H1 (cell line): ENCODE measurements around the gene ABI3BP. TPM values are rescaled to one million over a fixed set of nuclear protein-coding genes. Genes with fewer than 3 reads are reported as not detected.

Experiments
- CBX8 ChIP-seq: fragments of 300-800, 300-1000 bp; sonication (generic); IDR thresholded peaks from 2 replicates; pipeline ENCODE4 v1.7.1; 2016; ENCODE audit warnings: low read depth, low read length, borderline replicate concordance
- CHD1 ChIP-seq: IDR thresholded peaks from 2 replicates; pipeline ENCODE4 v1.6.1; 2012; ENCODE audit warnings: low read depth, low read length, improper control_type of control experiment
- CTBP2 ChIP-seq: IDR thresholded peaks from 2 replicates; pipeline ENCODE4 v1.7.0; 2011; ENCODE audit warnings: borderline replicate concordance, mild to moderate bottlenecking, moderate library complexity, mixed read lengths, low read length; ENCODE audit not compliant: insufficient read depth, insufficient read length
- NRF1 ChIP-seq: IDR thresholded peaks from 2 replicates; pipeline ENCODE4 v1.6.1; 2011; ENCODE audit warnings: mild to moderate bottlenecking, low read depth, low read length, improper control_type of control experiment
- SP1 ChIP-seq: IDR thresholded peaks from 2 replicates; pipeline ENCODE4 v1.6.1; 2011; ENCODE audit warnings: low read depth, low read length
- TAF1 ChIP-seq: IDR thresholded peaks from 2 replicates; pipeline ENCODE4 v1.6.1; 2011; ENCODE audit warnings: mild to moderate bottlenecking, low read depth, low read length
- polyA plus RNA-seq, 7 experiments: library from polyadenylated mRNA; depleted of rRNA in 3 of 7; stranded (reverse) in 5 of 7; unstranded in 2 of 7; fragments of >200 nt in 5 of 7; fragments of 200-250 nt in 2 of 7; gene quantifications; 1 replicate in 5 of 7; 2 replicates in 1 of 7; 4 replicates in 1 of 7; pipeline versions ENCODE4 v1.2.1 to v1.2.3, GENCODE V29; 2011 to 2013; ENCODE audit warnings: missing spikeins in 2 of 7, mixed read lengths in 2 of 7
- total RNA-seq: library from RNA; stranded (reverse); fragmentation: NEBNext Ultra II Directional; extraction: Animal tissue kit (Norgen Biotek cat#: 25700); gene quantifications from 2 replicates; pipeline ENCODE4 v1.2.1, GENCODE V29; 2021
- TF ChIP-seq, protein P1 (sequence below): fragments of 300-600 bp; sonication (generic); IDR thresholded peaks from 2 replicates; pipeline ENCODE4 v1.7.1; 2012; ENCODE audit warnings: low read length, moderate library complexity, mild to moderate bottlenecking, inconsistent platforms; ENCODE audit not compliant: insufficient replicate concordance

Gene ABI3BP
- total and polyA plus RNA-seq, 2 of the 8 experiments (the other 6 are each of a cell fraction or from before 2014, with no cell fraction given), result 0.08 to 0.32 TPM

DNA sequence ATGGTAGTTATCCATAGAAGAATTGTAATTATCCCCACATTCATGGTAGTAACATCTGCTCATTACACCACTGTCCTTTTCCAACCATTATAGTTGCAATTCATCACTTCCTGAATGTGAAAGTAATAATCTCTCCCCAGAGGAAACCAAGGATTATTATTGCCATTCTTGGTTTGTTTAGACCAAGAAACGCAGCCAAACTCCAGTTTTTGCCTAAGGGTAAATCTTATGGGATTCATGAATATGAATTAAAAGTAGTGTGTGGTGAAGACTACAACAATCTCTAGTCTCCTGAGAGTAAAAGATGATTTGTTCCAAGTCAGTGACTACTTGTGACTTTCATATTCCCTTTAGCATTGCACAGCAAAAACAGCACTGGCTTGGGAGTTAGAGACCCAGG is 45.7 kb upstream of the ABI3BP start (continued):
- TF ChIP-seq, protein P1, sequence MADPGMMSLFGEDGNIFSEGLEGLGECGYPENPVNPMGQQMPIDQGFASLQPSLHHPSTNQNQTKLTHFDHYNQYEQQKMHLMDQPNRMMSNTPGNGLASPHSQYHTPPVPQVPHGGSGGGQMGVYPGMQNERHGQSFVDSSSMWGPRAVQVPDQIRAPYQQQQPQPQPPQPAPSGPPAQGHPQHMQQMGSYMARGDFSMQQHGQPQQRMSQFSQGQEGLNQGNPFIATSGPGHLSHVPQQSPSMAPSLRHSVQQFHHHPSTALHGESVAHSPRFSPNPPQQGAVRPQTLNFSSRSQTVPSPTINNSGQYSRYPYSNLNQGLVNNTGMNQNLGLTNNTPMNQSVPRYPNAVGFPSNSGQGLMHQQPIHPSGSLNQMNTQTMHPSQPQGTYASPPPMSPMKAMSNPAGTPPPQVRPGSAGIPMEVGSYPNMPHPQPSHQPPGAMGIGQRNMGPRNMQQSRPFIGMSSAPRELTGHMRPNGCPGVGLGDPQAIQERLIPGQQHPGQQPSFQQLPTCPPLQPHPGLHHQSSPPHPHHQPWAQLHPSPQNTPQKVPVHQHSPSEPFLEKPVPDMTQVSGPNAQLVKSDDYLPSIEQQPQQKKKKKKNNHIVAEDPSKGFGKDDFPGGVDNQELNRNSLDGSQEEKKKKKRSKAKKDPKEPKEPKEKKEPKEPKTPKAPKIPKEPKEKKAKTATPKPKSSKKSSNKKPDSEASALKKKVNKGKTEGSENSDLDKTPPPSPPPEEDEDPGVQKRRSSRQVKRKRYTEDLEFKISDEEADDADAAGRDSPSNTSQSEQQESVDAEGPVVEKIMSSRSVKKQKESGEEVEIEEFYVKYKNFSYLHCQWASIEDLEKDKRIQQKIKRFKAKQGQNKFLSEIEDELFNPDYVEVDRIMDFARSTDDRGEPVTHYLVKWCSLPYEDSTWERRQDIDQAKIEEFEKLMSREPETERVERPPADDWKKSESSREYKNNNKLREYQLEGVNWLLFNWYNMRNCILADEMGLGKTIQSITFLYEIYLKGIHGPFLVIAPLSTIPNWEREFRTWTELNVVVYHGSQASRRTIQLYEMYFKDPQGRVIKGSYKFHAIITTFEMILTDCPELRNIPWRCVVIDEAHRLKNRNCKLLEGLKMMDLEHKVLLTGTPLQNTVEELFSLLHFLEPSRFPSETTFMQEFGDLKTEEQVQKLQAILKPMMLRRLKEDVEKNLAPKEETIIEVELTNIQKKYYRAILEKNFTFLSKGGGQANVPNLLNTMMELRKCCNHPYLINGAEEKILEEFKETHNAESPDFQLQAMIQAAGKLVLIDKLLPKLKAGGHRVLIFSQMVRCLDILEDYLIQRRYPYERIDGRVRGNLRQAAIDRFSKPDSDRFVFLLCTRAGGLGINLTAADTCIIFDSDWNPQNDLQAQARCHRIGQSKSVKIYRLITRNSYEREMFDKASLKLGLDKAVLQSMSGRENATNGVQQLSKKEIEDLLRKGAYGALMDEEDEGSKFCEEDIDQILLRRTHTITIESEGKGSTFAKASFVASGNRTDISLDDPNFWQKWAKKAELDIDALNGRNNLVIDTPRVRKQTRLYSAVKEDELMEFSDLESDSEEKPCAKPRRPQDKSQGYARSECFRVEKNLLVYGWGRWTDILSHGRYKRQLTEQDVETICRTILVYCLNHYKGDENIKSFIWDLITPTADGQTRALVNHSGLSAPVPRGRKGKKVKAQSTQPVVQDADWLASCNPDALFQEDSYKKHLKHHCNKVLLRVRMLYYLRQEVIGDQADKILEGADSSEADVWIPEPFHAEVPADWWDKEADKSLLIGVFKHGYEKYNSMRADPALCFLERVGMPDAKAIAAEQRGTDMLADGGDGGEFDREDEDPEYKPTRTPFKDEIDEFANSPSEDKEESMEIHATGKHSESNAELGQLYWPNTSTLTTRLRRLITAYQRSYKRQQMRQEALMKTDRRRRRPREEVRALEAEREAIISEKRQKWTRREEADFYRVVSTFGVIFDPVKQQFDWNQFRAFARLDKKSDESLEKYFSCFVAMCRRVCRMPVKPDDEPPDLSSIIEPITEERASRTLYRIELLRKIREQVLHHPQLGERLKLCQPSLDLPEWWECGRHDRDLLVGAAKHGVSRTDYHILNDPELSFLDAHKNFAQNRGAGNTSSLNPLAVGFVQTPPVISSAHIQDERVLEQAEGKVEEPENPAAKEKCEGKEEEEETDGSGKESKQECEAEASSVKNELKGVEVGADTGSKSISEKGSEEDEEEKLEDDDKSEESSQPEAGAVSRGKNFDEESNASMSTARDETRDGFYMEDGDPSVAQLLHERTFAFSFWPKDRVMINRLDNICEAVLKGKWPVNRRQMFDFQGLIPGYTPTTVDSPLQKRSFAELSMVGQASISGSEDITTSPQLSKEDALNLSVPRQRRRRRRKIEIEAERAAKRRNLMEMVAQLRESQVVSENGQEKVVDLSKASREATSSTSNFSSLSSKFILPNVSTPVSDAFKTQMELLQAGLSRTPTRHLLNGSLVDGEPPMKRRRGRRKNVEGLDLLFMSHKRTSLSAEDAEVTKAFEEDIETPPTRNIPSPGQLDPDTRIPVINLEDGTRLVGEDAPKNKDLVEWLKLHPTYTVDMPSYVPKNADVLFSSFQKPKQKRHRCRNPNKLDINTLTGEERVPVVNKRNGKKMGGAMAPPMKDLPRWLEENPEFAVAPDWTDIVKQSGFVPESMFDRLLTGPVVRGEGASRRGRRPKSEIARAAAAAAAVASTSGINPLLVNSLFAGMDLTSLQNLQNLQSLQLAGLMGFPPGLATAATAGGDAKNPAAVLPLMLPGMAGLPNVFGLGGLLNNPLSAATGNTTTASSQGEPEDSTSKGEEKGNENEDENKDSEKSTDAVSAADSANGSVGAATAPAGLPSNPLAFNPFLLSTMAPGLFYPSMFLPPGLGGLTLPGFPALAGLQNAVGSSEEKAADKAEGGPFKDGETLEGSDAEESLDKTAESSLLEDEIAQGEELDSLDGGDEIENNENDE, result no peak
- TF ChIP-seq NRF1 (no peak), CHD1 (no peak), TAF1 (no peak), CBX8 (no peak), SP1 (no peak), CTBP2 (no peak)
